Kidney (tissue), 14 donors: ENCODE measurements around the gene NTSR1. TPM values are rescaled to one million over a fixed set of nuclear protein-coding genes. Genes with fewer than 3 reads are reported as not detected.
A peak's percentile ranks its signal among the peaks of the same experiment; 100 is the strongest.

ENCODE experiments used
- DNase-seq, 5 donors: peaks; one replicate each; pipeline ENCODE4 v3.0.0-alpha.2; 2013 to 2020
- FAIRE-seq: peaks from 2 replicates; lab custom pipeline; 2012; peaks lifted over from hg19 to GRCh38; lab: Jason Lieb, UNC
- H3K27ac ChIP-seq, 2 donors: one replicate each; pipeline ENCODE4 v1.7.0; 2013; ENCODE audit warnings: low read depth in 2 of 2, low read length in 2 of 2, inconsistent platforms in 1 of 2
- H3K27me3 ChIP-seq: one replicate; pipeline ENCODE4 v1.7.1; 2013; ENCODE audit warnings: low read length, inconsistent platforms; ENCODE audit not compliant: control insufficient read depth, insufficient read depth
- H3K36me3 ChIP-seq, 3 donors: one replicate each; pipeline versions ENCODE4 v1.7.0 to v1.7.1; 2013; ENCODE audit warnings: low read length in 3 of 3, control low read depth in 1 of 3, inconsistent platforms in 1 of 3; ENCODE audit not compliant: insufficient read depth in 3 of 3, control insufficient read depth in 2 of 3
- H3K4me1 ChIP-seq, 3 donors: one replicate each; pipeline versions ENCODE4 v1.7.0 to v1.7.1; 2013; ENCODE audit warnings: low read length in 3 of 3, inconsistent platforms in 1 of 3, low read depth in 1 of 3; ENCODE audit not compliant: control insufficient read depth in 2 of 3, insufficient read depth in 2 of 3
- H3K4me3 ChIP-seq, 3 donors: one replicate each; pipeline versions ENCODE4 v1.7.0 to v1.8.1; 2013; ENCODE audit warnings: low read length in 3 of 3, control low read depth in 1 of 3, inconsistent platforms in 1 of 3
- H3K9ac ChIP-seq, 3 donors: one replicate each; pipeline versions ENCODE4 v1.7.0 to v1.7.1; 2013; ENCODE audit warnings: low read length in 3 of 3, control low read depth in 1 of 3, inconsistent platforms in 1 of 3
- H3K9me3 ChIP-seq, 3 donors: one replicate each; pipeline versions ENCODE4 v1.7.0 to v1.7.1; 2013; ENCODE audit warnings: low read length in 3 of 3, control low read depth in 1 of 3, inconsistent platforms in 1 of 3; ENCODE audit not compliant: control insufficient read depth in 2 of 3, insufficient read depth in 1 of 3
- CTCF ChIP-seq: IDR thresholded peaks from 3 replicates; pipeline ENCODE4 v1.5.1; 2012; ENCODE audit warnings: mild to moderate bottlenecking, moderate library complexity, borderline replicate concordance; ENCODE audit not compliant: insufficient read depth; ENCODE audit errors: extremely low read depth
- intact Hi-C: fragments of 100-400 bp; cut with DNase I; formaldehyde crosslinking; loops from one replicate; pipeline ENCODE4 v1.11.1; 2022
- polyA plus RNA-seq: library from polyadenylated mRNA; stranded (reverse); fragments of 350-450 nt; fragmentation: Illumina TruSeq; extraction: RNeasy Lipid Tissue Mini Kit (QIAGEN cat#74804); gene quantifications from one replicate; pipeline ENCODE4 v1.2.3, GENCODE V29; 2014; ENCODE audit warnings: low read depth, low replicate concordance; ENCODE audit not compliant: insufficient read depth
- total RNA-seq: library from RNA; stranded (reverse); fragmentation: NEBNext Ultra II Directional; extraction: Animal tissue kit (Norgen Biotek cat#: 25700); gene quantifications from one replicate; pipeline ENCODE4 v1.2.1, GENCODE V29; 2021
- donor health status: control.
- donor health status: control.
- donor health status: control.
- donor health status: control.
- donor health status: control.
- donor health status: DM: yes; HTN: yes; CAD: no.
- donor health status: Normal renal cell carcinoma (clear cell type).

The NTSR1 gene
- total and polyA plus RNA-seq, 2 donors from 2014 or later: 0.09 TPM; not detected in 1

GRCh38 chr20:62735331-62735821 lies 26.7 kb downstream of the NTSR1 start:
- Histone ChIP-seq H3K9me3 (no peaks in the 10 kb centered on the region), H3K4me3 (no peak overlapping the region), H3K36me3 (no peaks in the 10 kb centered on the region), H3K27ac (no peak overlapping the region), H3K27me3 (no peaks in the 10 kb centered on the region), H3K4me1 (no peaks in the 10 kb centered on the region), H3K9ac (no peak overlapping the region)
- DNase-seq (peak in 1 of 5 donors; percentile 57), FAIRE-seq (no peak)
- no peak for TF ChIP-seq CTCF
- intact Hi-C loops: no loop called here

GRCh38 chr20:62736026-62736406 lies 27.4 kb downstream of the NTSR1 start:
- no peaks in the 10 kb centered on the region for H3K36me3 ChIP-seq
- TF ChIP-seq CTCF: no peak
- intact Hi-C loops: no loop called here
- no peak overlapping the region for H3K27ac ChIP-seq
- no peaks in the 10 kb centered on the region for H3K9me3 ChIP-seq
- no peaks in the 10 kb centered on the region for H3K27me3 ChIP-seq
- DNase-seq: peak in 1 of 5 donors; percentile 31
- FAIRE-seq: no peak
- no peaks in the 10 kb centered on the region for H3K4me1 ChIP-seq
- H3K9ac ChIP-seq: no peak overlapping the region
- no peak overlapping the region for H3K4me3 ChIP-seq

GRCh38 chr20:62736407-62737071 lies 27.9 kb downstream of the NTSR1 start:
- intact Hi-C loops: no loop called here
- no peaks in the 10 kb centered on the region for H3K4me1 ChIP-seq
- H3K4me3 ChIP-seq: no peak overlapping the region
- DNase-seq (peak in 1 of 5 donors; percentile 60), FAIRE-seq (no peak)
- no peaks in the 10 kb centered on the region for H3K27me3 ChIP-seq
- H3K9me3 ChIP-seq: no peaks in the 10 kb centered on the region
- no peak overlapping the region for H3K9ac ChIP-seq
- no peak for TF ChIP-seq CTCF
- H3K27ac ChIP-seq: no peak overlapping the region
- no peaks in the 10 kb centered on the region for H3K36me3 ChIP-seq
